Measurements from ENCODE around the gene NRP2.

- TF ChIP-seq CTCF (IDR thresholded peaks at IDR 0.05), result no peak
- no peak for TF ChIP-seq RAD21 (conservative IDR thresholded peaks at IDR 0.05 in 1 of 2, IDR thresholded peaks at IDR 0.05 in 1 of 2)
- no peak for TF ChIP-seq HMGXB4 (CRISPR knock-in tag; IDR thresholded peaks at IDR 0.05; ENCODE audit: borderline replicate concordance)
- TF ChIP-seq ZFP36 (IDR thresholded peaks at IDR 0.05; ENCODE audit: borderline replicate concordance, partially characterized antibody), result no peak
- TF ChIP-seq JUNB (IDR thresholded peaks at IDR 0.05), result no peak
- no peak for TF ChIP-seq HES2 (IDR thresholded peaks at IDR 0.05)
- no peak for TF ChIP-seq NR3C1 (IDR thresholded peaks at IDR 0.05)
- no peak for TF ChIP-seq RARB (CRISPR knock-in tag; IDR thresholded peaks at IDR 0.05)
- no peak for TF ChIP-seq MAFK (IDR thresholded peaks at IDR 0.05; ENCODE audit: partially characterized antibody)
- TF ChIP-seq CHD4 (IDR thresholded peaks at IDR 0.05; ENCODE audit: borderline replicate concordance), result no peak
These were observed 45.0 kb upstream of the NRP2 start for GRCh38 chr2:205637320-205637602.

All from A549 (cell line).